Central memory CD4-positive, alpha-beta T cell (primary cell): ENCODE measurements around the gene CPD.
"Not testable (repeated sequence)": the region's sequence is repeated elsewhere in the genome, so short reads cannot be mapped to it uniquely, and the experiment has no call there.

Experiments
- DNase-seq: peaks from one replicate; pipeline ENCODE4 v3.0.0; 2022

The CPD gene

GRCh38 chr17:30388321-30389179 lies 9.8 kb downstream of the CPD start:
- no peak for DNase-seq

- no peak for DNase-seq
Observed at GRCh38 chr17:30389756-30390300, 11.1 kb downstream of the CPD start.

- no peak for DNase-seq
Observed at GRCh38 chr17:30391534-30391933, 12.8 kb downstream of the CPD start.

- DNase-seq: no peak
Observed at GRCh38 chr17:30393491-30393890, 14.8 kb downstream of the CPD start.

GRCh38 chr17:30393911-30394867 lies 15.5 kb downstream of the CPD start:
- DNase-seq: no peak

- DNase-seq: no peak
Observed at GRCh38 chr17:30395398-30396022, 16.8 kb downstream of the CPD start.

- DNase-seq: no peak
Observed at GRCh38 chr17:30396129-30396528, 17.4 kb downstream of the CPD start.

GRCh38 chr17:30396612-30397011 lies 17.9 kb downstream of the CPD start:
- no peak for DNase-seq

GRCh38 chr17:30398328-30399041 lies 19.8 kb downstream of the CPD start:
- DNase-seq: no peak

- no peak for DNase-seq
Observed at GRCh38 chr17:30401097-30401496, 22.4 kb downstream of the CPD start.

GRCh38 chr17:30405161-30405560 lies 26.4 kb downstream of the CPD start:
- DNase-seq: no peak

GRCh38 chr17:30410627-30411026 lies 31.9 kb downstream of the CPD start:
- not testable (repeated sequence) for DNase-seq

- not testable (repeated sequence) for DNase-seq
Observed at GRCh38 chr17:30412008-30412496, 33.3 kb downstream of the CPD start.

GRCh38 chr17:30413109-30413508 lies 34.4 kb downstream of the CPD start:
- no peak for DNase-seq

- DNase-seq: no peak
Observed at GRCh38 chr17:30414486-30414885, 35.8 kb downstream of the CPD start.

GRCh38 chr17:30415491-30415890 lies 36.8 kb downstream of the CPD start:
- DNase-seq: no peak

- not testable (repeated sequence) for DNase-seq
Observed at GRCh38 chr17:30418070-30418469, 39.3 kb downstream of the CPD start.

- no peak for DNase-seq
Observed at GRCh38 chr17:30421592-30421991, 42.9 kb downstream of the CPD start.

GRCh38 chr17:30422171-30422570 lies 43.4 kb downstream of the CPD start:
- no peak for DNase-seq

- no peak for DNase-seq
Observed at GRCh38 chr17:30424471-30424870, 45.7 kb downstream of the CPD start.

- no peak for DNase-seq
Observed at GRCh38 chr17:30426292-30426691, 47.6 kb downstream of the CPD start.

- DNase-seq: no peak
Observed at GRCh38 chr17:30427611-30428010, 48.9 kb downstream of the CPD start.
